GM12801 (cell line): ENCODE data around the gene PI3.

Experiments used
- CTCF ChIP-seq: IDR thresholded peaks from one replicate; pipeline ENCODE4 v1.5.1; 2011; ENCODE audit warnings: control low read depth; ENCODE audit not compliant: insufficient read length; ENCODE audit errors: extremely low read depth

The PI3 gene

GRCh38 chr20:45176526-45177267 lies 2.0 kb downstream of the PI3 start:
- TF ChIP-seq CTCF = no peak

DNA sequence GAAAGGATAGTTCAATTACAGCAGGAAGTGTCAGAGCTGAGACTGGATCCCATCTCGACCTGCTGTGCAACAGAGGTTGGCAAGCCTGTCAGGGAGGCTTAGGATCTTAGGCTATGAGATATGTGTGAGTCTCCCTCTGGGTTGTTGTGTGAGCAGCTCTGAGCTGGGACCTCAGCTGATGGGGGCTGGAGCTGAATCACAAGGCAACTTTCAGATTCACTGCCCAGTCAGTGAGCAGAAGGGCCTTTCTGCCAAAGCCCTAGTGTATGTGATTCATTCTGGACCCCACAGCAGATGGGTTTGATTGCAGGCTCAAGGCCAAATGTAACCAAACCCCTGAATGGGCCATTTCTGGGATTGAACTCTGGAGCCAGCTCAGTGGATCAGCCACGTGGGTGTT lies 4.5 kb downstream of the PI3 start:
- no peak for TF ChIP-seq CTCF

DNA sequence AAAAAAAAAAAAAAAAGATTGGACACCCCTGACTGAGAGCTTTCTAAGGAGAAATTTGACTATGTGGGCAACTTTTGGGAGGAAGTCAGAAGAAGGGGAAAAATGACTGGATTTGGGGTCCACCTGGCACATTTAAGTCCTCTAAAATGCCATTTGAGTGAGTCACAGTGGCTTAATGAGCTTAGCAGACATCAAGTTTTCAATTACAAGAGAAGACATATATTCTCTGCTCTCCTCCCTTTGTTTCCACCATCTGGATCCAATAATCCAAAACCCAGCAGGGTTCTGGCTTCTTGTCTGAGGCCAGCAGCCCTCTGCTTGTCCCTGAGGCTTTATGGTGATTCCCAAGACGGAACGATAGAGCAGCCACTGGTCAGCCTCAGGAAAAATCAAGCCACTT lies 6.9 kb downstream of the PI3 start:
- no peak for TF ChIP-seq CTCF

DNA sequence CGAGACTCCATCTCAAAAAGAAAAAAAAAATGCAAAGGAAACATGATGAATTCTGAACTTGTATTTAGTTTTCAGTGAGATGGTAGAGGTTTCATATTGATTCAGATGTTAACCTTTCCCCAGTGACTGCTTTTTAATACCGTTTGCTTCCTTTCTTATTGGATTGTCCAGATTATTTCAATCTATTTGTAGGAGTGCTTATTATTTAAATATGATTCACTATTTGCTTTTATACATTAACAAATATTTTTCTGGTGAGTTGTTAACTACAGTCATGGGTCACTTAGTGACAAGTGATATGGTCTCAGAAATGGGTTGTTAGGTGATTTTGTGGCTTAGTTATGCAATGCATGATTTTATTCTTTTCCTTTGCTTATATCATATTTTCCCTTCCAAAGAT lies 8.4 kb downstream of the PI3 start:
- no peak for TF ChIP-seq CTCF

- no peak for TF ChIP-seq CTCF
Observed at GRCh38 chr20:45187693-45188092, 13.0 kb downstream of the PI3 start.

GRCh38 chr20:45189067-45189609 lies 14.4 kb downstream of the PI3 start:
- TF ChIP-seq CTCF = no peak

DNA sequence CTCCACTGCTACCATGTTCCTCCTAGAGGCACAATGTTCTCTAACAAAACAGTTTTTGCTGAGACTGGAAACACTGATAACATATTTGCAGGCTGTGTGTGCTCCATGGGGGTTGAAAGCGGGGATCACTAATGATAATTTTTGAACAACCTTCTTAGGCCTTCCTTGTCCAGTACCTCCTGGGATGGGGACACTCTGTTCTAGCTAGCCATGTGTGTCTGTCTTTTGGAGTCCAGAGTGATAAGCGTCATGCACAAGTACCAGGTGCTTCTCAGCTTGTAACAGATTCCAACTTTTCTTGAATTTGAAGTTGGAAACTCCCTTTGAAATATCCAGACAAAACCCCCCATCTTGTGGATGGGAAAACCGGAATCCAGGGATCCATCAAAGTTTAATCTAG lies 15.2 kb downstream of the PI3 start:
- TF ChIP-seq CTCF = no peak
